Measurements from ENCODE around the gene KIAA1958. TPM values are rescaled to one million over a fixed set of nuclear protein-coding genes. Genes with fewer than 3 reads are reported as not detected.

The KIAA1958 gene
- 18.2 TPM for polyA plus RNA-seq (ENCODE audit: insufficient read length)
- long read RNA-seq, donor 1, full-length matches to known transcripts, result 3 of 3 reads
- long read RNA-seq, donor 1, partial matches to known transcripts, result 0 of 3 reads
- long read RNA-seq, donor 1, other reads (novel, unspliced or antisense), result 0 of 3 reads
- long read RNA-seq, donor 2, full-length matches to known transcripts, result 7 of 14 reads
- long read RNA-seq, donor 2, partial matches to known transcripts, result 7 of 14 reads
- long read RNA-seq, donor 2, other reads (novel, unspliced or antisense), result 0 of 14 reads
- long read RNA-seq, donor 3, partial matches to known transcripts, result 0 of 1 reads
- long read RNA-seq, donor 3, other reads (novel, unspliced or antisense), result 0 of 1 reads
- long read RNA-seq, donor 4, result 0 reads
- long read RNA-seq, donor 5, full-length matches to known transcripts, result 2 of 2 reads
- long read RNA-seq, donor 5, partial matches to known transcripts, result 0 of 2 reads
- long read RNA-seq, donor 5, other reads (novel, unspliced or antisense), result 0 of 2 reads
- long read RNA-seq, donor 6, partial matches to known transcripts, result 0 of 12 reads
- long read RNA-seq, donor 6, other reads (novel, unspliced or antisense), result 10 of 12 reads
- long read RNA-seq, donor 7, full-length matches to known transcripts, result 4 of 12 reads
- long read RNA-seq, donor 7, partial matches to known transcripts, result 8 of 12 reads
- long read RNA-seq, donor 7, other reads (novel, unspliced or antisense), result 0 of 12 reads
- long read RNA-seq, donor 8, result 0 reads

- DNase-seq, result peak; percentile 63
Observed at GRCh38 chr9:112486221-112487007, at the start of gene KIAA1958. KIAA1958 (plus strand) TSS chr9:112486827; CDS start chr9:112574081, 87,254 bp downstream.

GRCh38 chr9:112437406-112437805 is 49.2 kb upstream of the KIAA1958 start:
- DNase-seq, result no peak

DNA sequence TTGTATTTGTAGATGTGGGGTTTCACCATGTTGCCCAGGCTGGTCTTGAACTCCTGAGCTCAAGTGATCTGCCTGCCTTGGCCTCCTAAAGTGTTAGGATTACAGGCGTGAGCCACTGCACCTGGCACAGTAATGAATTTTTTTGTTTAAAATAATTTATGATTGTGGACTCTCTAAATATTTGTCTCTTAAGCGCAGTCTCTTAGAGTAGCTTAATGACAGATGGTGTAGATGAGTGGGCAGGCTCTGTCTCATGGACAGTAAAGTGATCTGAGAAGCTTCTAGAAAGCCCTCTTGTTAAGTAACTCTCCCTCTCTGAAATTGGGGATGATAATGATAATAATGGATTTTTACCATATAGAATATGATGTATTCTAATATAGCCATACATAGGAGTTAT is 47.5 kb upstream of the KIAA1958 start:
- no peak for DNase-seq

DNA sequence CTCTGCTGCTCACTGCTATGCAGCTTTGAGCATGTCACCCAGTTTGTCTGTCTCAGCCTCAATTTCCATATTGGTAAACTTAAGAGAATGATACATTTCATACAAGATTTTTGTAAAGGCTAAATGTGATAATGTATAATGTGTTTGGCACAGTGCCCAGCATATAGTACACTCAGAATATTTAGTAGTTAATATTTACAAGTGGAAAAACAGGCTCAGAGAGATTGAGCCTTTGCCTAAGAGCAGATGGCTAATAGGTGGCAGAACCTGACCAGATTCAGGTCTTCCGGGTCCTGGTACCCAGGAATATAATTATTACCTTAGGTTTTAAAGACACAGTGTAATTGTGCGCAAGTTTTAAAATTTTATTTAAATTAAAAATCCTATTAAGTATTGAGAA is 46.8 kb upstream of the KIAA1958 start:
- no peak for DNase-seq

DNA sequence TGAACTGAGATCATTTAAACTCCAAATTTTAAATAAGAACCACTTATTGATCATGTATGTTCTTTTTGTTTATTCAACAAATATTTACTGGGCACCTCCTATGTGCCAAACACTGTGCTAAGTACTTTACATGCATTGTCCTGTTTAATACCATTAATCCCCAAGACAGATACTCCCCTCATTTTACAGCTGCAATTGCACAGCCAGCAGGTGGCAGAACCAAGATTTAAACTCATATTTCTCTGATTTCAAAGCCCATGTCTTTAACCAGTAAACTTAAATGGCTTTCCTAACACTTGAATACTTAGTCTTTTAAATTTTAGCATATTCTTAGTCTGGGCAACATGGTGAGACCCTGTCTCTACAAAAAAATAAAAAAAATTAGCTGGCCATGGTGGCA is 43.4 kb upstream of the KIAA1958 start:
- DNase-seq, result no peak

- no peak for DNase-seq
Observed at GRCh38 chr9:112443636-112444035, 43.0 kb upstream of the KIAA1958 start.

DNA sequence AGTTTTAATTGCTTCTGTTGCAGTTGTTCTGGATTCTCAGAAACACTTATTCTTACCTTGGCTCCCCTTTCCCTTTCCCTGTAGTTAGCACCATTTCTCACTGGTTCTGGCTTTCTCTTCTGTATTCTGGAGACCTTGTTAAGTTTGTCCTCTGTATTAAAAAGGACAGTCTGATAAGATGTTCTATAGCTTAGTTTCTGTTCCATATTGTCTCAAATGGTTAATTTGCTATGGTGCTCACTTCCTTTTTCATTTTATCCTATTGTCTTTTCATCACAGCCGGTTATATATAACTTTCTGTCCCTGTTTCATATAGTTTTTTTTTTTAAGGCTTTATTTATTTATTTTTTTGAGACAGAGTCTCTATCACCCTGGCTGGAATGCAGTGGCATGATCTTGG is 41.4 kb upstream of the KIAA1958 start:
- DNase-seq, result no peak

DNA sequence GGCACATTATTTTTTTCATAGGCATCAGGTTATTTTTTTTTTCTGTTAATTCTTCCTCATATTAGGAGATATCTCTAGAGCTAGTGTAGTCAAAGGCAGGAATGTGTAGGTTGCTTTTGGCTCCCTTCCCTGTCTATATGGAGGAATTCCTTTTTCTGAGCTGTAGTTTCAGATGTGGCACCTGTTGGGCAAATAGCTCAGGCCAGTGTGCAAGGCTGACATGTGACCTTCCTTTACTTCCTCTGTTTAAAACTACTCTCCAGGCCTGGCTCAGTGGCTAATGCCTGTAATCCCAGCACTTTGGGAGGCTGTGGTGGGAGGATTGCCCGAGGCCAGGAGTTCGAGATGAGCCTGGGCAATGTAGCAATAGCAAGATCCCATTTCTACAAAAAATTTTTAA is 40.5 kb upstream of the KIAA1958 start:
- no peak for DNase-seq

GRCh38 chr9:112446526-112446925 is 40.1 kb upstream of the KIAA1958 start:
- no peak for DNase-seq

DNA sequence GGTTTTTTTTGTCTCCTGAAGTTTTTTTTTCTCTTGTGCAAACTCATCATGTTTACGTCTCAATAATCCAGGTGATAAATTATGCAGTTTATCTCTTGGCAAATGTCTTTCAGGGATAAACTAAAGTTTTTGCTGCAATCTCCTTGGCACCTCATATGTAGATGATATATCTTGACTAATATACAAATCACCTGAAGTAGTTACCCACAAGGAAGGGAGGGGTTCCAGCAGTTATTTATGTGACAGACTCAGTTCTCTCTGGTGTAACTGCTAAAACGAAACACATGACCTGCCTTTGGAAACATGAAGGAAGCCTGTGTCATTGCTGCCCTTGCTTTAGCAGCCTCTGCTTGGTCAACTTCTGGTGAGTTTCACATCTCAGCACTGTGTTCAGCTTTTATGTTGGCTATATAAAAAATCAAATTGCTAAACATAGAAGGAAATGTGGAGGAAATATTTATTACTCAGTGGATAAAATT is 39.3 kb upstream of the KIAA1958 start:
- no peak for DNase-seq

DNA sequence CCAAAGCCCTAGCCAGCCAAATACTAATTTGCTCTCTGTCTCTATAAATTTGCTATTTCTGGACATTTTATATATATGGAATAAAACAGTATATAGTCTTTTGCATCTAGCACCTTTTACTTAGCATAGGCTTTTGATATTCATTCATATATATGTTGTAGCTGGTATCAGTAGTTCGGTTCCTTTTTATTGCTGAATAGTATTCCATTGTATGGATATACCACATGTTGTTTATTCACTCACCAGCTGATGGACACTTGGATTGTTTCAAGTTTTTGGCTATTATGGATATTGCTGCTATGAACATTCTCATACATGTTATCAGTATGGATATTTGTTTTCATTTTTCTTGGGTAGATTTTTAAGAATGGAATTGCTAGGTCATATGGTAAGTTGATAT is 23.8 kb upstream of the KIAA1958 start:
- no peak for DNase-seq

DNA sequence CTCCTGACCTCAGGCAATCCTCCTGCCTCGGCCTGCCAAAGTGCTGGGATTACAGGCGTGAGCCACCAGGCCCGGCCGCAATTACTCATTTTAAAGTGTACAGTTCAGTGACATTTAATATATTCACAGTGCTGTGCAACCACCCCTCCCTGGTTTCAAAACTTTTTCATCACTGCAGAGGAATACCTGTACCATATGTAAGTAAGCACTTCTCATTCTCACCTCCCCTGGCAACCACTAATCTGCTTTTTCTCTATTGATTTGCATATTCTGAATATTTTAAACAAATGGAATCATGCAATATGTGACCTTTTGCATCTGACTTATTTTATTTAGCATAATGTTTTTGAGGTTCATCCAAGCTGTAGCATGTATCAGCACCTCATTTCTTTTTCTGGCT is 21.3 kb upstream of the KIAA1958 start:
- DNase-seq, result no peak

- DNase-seq, result no peak
Observed at GRCh38 chr9:112472996-112473395, 13.6 kb upstream of the KIAA1958 start.

DNA sequence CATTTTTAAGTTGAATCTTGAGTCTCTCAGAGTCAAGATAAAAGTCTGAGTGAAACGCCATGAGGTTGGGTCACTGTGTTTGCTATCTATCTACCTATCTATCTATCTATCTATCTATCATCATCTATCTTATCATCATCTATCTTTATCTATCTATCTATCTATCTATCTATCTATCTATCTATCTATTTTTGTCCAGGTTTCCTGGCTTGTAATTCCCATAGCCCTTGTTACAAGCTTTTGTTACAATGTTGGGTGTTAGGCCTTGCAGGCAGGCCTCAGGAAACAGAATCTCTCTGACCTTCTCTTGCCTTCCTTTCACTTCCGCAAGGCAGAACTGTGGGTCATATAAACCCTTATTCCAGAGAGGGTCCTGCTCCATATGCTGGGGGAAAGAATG is 12.6 kb upstream of the KIAA1958 start:
- DNase-seq, result no peak

GRCh38 chr9:112475318-112475717 is 11.3 kb upstream of the KIAA1958 start:
- DNase-seq, result no peak

- no peak for DNase-seq
Observed at GRCh38 chr9:112477330-112477729, 9.3 kb upstream of the KIAA1958 start.

DNA sequence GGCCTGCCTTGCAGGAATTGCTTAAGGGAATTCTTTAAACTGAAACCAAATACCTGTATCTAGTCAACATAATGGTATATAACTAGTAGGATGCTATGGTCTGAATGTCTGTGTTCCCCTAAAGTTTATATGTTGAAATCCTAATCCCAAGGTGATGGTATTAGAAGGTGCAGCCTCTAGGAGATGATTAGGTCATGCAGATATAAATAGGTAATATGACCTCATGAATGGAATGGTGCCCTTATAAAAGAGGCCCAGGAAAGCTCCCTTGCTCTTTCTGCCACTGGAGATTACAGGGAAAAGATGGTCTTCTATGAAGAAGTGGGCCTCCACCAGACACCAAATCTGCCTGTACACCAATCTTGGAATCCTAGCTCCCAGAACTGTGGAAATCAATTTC is 7.4 kb upstream of the KIAA1958 start:
- no peak for DNase-seq

DNA sequence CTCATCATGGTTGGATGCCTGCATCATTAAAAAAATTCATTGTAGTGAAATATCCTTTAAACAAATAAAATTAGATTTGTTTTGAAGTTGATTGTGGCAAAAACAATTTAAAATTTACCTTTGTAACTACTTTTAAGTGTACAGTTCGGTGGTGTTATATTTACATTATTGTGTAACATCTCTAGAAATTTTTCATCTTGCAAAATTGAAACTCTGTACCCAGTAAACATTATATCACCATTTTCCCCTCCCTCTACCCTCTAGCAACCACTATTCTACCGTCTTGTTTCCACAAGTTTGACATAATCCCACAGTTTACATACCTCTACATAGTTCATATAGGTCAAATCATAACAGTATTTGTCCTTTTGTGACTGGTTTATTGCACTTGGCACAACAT is 2.0 kb upstream of the KIAA1958 start:
- DNase-seq, result no peak

DNA sequence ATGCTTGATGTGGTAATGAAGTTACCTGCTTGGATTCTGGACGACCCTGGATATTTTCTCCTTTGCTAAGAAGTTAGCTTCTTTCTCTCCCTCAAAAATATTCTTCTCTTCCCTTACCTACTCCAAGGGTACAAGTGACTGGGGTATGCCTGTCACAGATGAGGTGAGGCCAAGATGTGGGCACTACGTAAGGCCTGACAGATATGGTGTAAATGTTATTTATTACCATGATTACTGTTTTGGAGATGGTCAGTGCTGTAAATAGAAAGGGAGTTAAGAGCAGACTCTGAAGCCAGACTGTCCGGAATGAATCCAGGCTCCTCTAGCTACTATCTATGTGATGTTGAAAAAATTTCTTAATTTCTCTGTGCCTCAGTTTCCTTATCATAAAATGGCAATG is 1.1 kb upstream of the KIAA1958 start:
- DNase-seq, result no peak

- peak; percentile 56 for DNase-seq
Observed at GRCh38 chr9:112487008-112487798, 576 bp downstream of the KIAA1958 start.

- peak; percentile 46 for DNase-seq
Observed at GRCh38 chr9:112487799-112488340, 1.2 kb downstream of the KIAA1958 start.

Data from left kidney (tissue), 8 donors.